H1 (cell line): Measurements from ENCODE around the gene PTGDS. TPM values are rescaled to one million over a fixed set of nuclear protein-coding genes. Genes with fewer than 3 reads are reported as not detected.

Experiments used
- CEBPB ChIP-seq: IDR thresholded peaks from 2 replicates; pipeline ENCODE4 v1.6.1; 2012; ENCODE audit warnings: low read depth, low read length
- EP300 ChIP-seq, 2 experiments: IDR thresholded peaks; 1 replicate in 1 of 2; 2 replicates in 1 of 2; pipeline ENCODE4 v1.6.1; 2011 to 2012; ENCODE audit warnings: low read depth in 2 of 2, low read length in 2 of 2, mild to moderate bottlenecking in 2 of 2, borderline replicate concordance in 1 of 2, inconsistent platforms in 1 of 2, moderate library complexity in 1 of 2
- FOSL1 ChIP-seq: IDR thresholded peaks from 2 replicates; pipeline ENCODE4 v1.6.1; 2011; ENCODE audit warnings: mild to moderate bottlenecking, low read depth, low read length, moderate library complexity; ENCODE audit not compliant: insufficient read depth
- GTF2F1 ChIP-seq: IDR thresholded peaks from 2 replicates; pipeline ENCODE4 v1.6.1; 2012; ENCODE audit warnings: low read depth, low read length, improper control_type of control experiment, borderline replicate concordance
- HDAC2 ChIP-seq, 2 experiments: fragments of 300-600 bp in 1 of 2; sonication (generic) in 1 of 2; IDR thresholded peaks; 2 replicates each; pipeline ENCODE4 v1.6.1; 2011 to 2012; ENCODE audit warnings: low read depth in 2 of 2, low read length in 2 of 2, mild to moderate bottlenecking in 2 of 2, moderate library complexity in 2 of 2, borderline replicate concordance in 1 of 2, inconsistent platforms in 1 of 2
- NRF1 ChIP-seq: IDR thresholded peaks from 2 replicates; pipeline ENCODE4 v1.6.1; 2011; ENCODE audit warnings: mild to moderate bottlenecking, low read depth, low read length, improper control_type of control experiment
- SIRT6 ChIP-seq: IDR thresholded peaks from one replicate; pipeline ENCODE4 v1.7.1; 2012; ENCODE audit warnings: low read length, inconsistent platforms
- SIX5 ChIP-seq: IDR thresholded peaks from 2 replicates; pipeline ENCODE4 v1.6.1; 2011; ENCODE audit warnings: mild to moderate bottlenecking, low read depth, low read length
- TBP ChIP-seq: IDR thresholded peaks from 2 replicates; pipeline ENCODE4 v1.6.1; 2011; ENCODE audit warnings: low read depth, low read length, improper control_type of control experiment
- polyA plus RNA-seq, 7 experiments: library from polyadenylated mRNA; depleted of rRNA in 3 of 7; stranded (reverse) in 5 of 7; unstranded in 2 of 7; fragments of >200 nt in 5 of 7; fragments of 200-250 nt in 2 of 7; gene quantifications; 1 replicate in 5 of 7; 2 replicates in 1 of 7; 4 replicates in 1 of 7; pipeline versions ENCODE4 v1.2.1 to v1.2.3, GENCODE V29; 2011 to 2013; ENCODE audit warnings: missing spikeins in 2 of 7, mixed read lengths in 2 of 7
- total RNA-seq: library from RNA; stranded (reverse); fragmentation: NEBNext Ultra II Directional; extraction: Animal tissue kit (Norgen Biotek cat#: 25700); gene quantifications from 2 replicates; pipeline ENCODE4 v1.2.1, GENCODE V29; 2021
- TF ChIP-seq, protein P1 (sequence below): fragments of 300-600 bp; sonication (generic); IDR thresholded peaks from 2 replicates; pipeline ENCODE4 v1.7.1; 2012; ENCODE audit warnings: low read length, moderate library complexity, mild to moderate bottlenecking, inconsistent platforms; ENCODE audit not compliant: insufficient replicate concordance
- TF ChIP-seq, protein P2 (sequence below): IDR thresholded peaks from 2 replicates; pipeline ENCODE4 v1.6.1; 2011; ENCODE audit warnings: low read depth, mild to moderate bottlenecking, low read length; ENCODE audit not compliant: insufficient read depth

Gene PTGDS
- total and polyA plus RNA-seq, 2 of the 8 experiments (the other 6 are each of a cell fraction or from before 2014, with no cell fraction given), result 1.7 to 2.3 TPM

DNA sequence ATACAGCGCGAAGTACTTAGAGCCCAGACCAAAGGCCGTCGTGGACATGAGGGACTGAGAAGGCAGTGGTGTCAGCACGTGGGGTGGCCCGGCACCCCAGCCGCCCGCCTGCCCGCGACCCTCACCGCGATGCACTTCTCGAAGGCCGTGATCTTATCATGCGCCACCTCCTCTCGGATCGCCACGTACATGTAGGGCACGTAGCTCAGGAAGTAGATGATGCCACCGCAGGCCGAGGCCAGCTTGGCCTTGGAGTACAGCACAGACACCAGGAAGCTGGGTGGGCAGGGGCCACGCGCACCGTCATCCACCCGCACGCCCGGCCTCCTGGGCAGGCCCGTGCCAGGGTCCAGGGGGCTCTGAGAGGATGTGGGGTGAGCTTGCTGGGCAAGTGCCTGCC lies 39.8 kb downstream of the PTGDS start (continued):
- TF ChIP-seq, protein P1, sequence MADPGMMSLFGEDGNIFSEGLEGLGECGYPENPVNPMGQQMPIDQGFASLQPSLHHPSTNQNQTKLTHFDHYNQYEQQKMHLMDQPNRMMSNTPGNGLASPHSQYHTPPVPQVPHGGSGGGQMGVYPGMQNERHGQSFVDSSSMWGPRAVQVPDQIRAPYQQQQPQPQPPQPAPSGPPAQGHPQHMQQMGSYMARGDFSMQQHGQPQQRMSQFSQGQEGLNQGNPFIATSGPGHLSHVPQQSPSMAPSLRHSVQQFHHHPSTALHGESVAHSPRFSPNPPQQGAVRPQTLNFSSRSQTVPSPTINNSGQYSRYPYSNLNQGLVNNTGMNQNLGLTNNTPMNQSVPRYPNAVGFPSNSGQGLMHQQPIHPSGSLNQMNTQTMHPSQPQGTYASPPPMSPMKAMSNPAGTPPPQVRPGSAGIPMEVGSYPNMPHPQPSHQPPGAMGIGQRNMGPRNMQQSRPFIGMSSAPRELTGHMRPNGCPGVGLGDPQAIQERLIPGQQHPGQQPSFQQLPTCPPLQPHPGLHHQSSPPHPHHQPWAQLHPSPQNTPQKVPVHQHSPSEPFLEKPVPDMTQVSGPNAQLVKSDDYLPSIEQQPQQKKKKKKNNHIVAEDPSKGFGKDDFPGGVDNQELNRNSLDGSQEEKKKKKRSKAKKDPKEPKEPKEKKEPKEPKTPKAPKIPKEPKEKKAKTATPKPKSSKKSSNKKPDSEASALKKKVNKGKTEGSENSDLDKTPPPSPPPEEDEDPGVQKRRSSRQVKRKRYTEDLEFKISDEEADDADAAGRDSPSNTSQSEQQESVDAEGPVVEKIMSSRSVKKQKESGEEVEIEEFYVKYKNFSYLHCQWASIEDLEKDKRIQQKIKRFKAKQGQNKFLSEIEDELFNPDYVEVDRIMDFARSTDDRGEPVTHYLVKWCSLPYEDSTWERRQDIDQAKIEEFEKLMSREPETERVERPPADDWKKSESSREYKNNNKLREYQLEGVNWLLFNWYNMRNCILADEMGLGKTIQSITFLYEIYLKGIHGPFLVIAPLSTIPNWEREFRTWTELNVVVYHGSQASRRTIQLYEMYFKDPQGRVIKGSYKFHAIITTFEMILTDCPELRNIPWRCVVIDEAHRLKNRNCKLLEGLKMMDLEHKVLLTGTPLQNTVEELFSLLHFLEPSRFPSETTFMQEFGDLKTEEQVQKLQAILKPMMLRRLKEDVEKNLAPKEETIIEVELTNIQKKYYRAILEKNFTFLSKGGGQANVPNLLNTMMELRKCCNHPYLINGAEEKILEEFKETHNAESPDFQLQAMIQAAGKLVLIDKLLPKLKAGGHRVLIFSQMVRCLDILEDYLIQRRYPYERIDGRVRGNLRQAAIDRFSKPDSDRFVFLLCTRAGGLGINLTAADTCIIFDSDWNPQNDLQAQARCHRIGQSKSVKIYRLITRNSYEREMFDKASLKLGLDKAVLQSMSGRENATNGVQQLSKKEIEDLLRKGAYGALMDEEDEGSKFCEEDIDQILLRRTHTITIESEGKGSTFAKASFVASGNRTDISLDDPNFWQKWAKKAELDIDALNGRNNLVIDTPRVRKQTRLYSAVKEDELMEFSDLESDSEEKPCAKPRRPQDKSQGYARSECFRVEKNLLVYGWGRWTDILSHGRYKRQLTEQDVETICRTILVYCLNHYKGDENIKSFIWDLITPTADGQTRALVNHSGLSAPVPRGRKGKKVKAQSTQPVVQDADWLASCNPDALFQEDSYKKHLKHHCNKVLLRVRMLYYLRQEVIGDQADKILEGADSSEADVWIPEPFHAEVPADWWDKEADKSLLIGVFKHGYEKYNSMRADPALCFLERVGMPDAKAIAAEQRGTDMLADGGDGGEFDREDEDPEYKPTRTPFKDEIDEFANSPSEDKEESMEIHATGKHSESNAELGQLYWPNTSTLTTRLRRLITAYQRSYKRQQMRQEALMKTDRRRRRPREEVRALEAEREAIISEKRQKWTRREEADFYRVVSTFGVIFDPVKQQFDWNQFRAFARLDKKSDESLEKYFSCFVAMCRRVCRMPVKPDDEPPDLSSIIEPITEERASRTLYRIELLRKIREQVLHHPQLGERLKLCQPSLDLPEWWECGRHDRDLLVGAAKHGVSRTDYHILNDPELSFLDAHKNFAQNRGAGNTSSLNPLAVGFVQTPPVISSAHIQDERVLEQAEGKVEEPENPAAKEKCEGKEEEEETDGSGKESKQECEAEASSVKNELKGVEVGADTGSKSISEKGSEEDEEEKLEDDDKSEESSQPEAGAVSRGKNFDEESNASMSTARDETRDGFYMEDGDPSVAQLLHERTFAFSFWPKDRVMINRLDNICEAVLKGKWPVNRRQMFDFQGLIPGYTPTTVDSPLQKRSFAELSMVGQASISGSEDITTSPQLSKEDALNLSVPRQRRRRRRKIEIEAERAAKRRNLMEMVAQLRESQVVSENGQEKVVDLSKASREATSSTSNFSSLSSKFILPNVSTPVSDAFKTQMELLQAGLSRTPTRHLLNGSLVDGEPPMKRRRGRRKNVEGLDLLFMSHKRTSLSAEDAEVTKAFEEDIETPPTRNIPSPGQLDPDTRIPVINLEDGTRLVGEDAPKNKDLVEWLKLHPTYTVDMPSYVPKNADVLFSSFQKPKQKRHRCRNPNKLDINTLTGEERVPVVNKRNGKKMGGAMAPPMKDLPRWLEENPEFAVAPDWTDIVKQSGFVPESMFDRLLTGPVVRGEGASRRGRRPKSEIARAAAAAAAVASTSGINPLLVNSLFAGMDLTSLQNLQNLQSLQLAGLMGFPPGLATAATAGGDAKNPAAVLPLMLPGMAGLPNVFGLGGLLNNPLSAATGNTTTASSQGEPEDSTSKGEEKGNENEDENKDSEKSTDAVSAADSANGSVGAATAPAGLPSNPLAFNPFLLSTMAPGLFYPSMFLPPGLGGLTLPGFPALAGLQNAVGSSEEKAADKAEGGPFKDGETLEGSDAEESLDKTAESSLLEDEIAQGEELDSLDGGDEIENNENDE, result no peak
- TF ChIP-seq, protein P2, sequence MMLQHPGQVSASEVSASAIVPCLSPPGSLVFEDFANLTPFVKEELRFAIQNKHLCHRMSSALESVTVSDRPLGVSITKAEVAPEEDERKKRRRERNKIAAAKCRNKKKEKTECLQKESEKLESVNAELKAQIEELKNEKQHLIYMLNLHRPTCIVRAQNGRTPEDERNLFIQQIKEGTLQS, result no peak
- no peak for TF ChIP-seq CEBPB
- TF ChIP-seq SIX5, result no peak
- no peak for TF ChIP-seq FOSL1
- TF ChIP-seq SIRT6, result no peak
- TF ChIP-seq EP300 (IDR thresholded peaks at IDR 0.05; ENCODE audit: borderline replicate concordance in 1 of 2, low read depth in 2 of 2, low read length in 2 of 2), result no peak
- no peak for TF ChIP-seq NRF1
- TF ChIP-seq GTF2F1, result no peak
- TF ChIP-seq HDAC2 (IDR thresholded peaks at IDR 0.05; ENCODE audit: borderline replicate concordance in 1 of 2, low read depth in 2 of 2, low read length in 2 of 2), result no peak
- no peak for TF ChIP-seq TBP
